DOHH2 (cell line): Measurements from ENCODE around the gene TSPAN17.

ENCODE experiments used
- H3F3A ChIP-seq: fragments of 200-600 bp; sonication (generic), shearing (Covaris generic); 2 replicates; pipeline ENCODE4 v1.6.0; 2016; ENCODE audit warnings: antibody characterized with exemption, mild to moderate bottlenecking; ENCODE audit not compliant: control insufficient read depth, insufficient read depth
- H3K27ac ChIP-seq: fragments of 200-600 bp; sonication (generic); 2 replicates; pipeline ENCODE4 v1.5.1; 2014; ENCODE audit warnings: low read depth, mild to moderate bottlenecking, low read length, moderate library complexity
- H3K27me3 ChIP-seq: fragments of 200-600 bp; sonication (generic); 2 replicates; pipeline ENCODE4 v1.6.1; 2014; ENCODE audit warnings: mild to moderate bottlenecking, low read length, mixed read lengths; ENCODE audit not compliant: control insufficient read depth
- H3K36me3 ChIP-seq: fragments of 200-600 bp; sonication (generic); 2 replicates; pipeline ENCODE4 v1.6.1; 2014; ENCODE audit warnings: mild to moderate bottlenecking, low read length, moderate library complexity, mixed read lengths; ENCODE audit not compliant: control insufficient read depth
- H3K4me1 ChIP-seq: fragments of 200-600 bp; sonication (generic); 2 replicates; pipeline ENCODE4 v1.6.1; 2014; ENCODE audit warnings: mild to moderate bottlenecking, low read length, mixed read lengths; ENCODE audit not compliant: control insufficient read depth
- H3K4me2 ChIP-seq: fragments of 200-600 bp; sonication (generic); 2 replicates; pipeline ENCODE4 v1.6.0; 2014; ENCODE audit warnings: mild to moderate bottlenecking, low read length, moderate library complexity
- H3K4me3 ChIP-seq: fragments of 200-600 bp; sonication (generic); 2 replicates; pipeline ENCODE4 v1.5.1; 2014; ENCODE audit warnings: mild to moderate bottlenecking, low read length, mixed read lengths
- H3K79me2 ChIP-seq: fragments of 200-600 bp; sonication (generic); 2 replicates; pipeline ENCODE4 v1.6.1; 2014; ENCODE audit warnings: mild to moderate bottlenecking, low read length, mixed read lengths; ENCODE audit not compliant: control insufficient read depth
- H3K9me2 ChIP-seq: fragments of 200-600 bp; sonication (generic); replicated peaks from 2 replicates; pipeline ENCODE4 v1.6.1; 2014; ENCODE audit warnings: mild to moderate bottlenecking, low read length, mixed read lengths; ENCODE audit not compliant: control insufficient read depth
- H3K9me3 ChIP-seq: fragments of 200-600 bp; sonication (generic); 2 replicates; pipeline ENCODE4 v1.6.1; 2014; ENCODE audit warnings: antibody characterized with exemption, low read length, mixed read lengths; ENCODE audit not compliant: control insufficient read depth, insufficient read depth
- H4K20me1 ChIP-seq: fragments of 200-600 bp; sonication (generic); 2 replicates; pipeline ENCODE4 v1.6.0; 2014; ENCODE audit warnings: low read depth, mild to moderate bottlenecking, antibody characterized with exemption, low read length, moderate library complexity; ENCODE audit not compliant: control insufficient read depth, insufficient read depth
- EZH2phosphoT487 ChIP-seq: fragments of 200-600 bp; sonication (generic); IDR thresholded peaks from 2 replicates; pipeline ENCODE4 v1.6.1; 2017; ENCODE audit warnings: borderline replicate concordance, mild to moderate bottlenecking, antibody characterized with exemption, low read length, moderate library complexity, mixed read lengths
- TF ChIP-seq, protein P1 (sequence below): fragments of 200-600 bp; sonication (generic); IDR thresholded peaks from one replicate; pipeline ENCODE4 v1.5.1; 2014; ENCODE audit warnings: antibody characterized with exemption, mild to moderate bottlenecking, low read depth, low read length; ENCODE audit not compliant: poor library complexity, severe bottlenecking

Gene TSPAN17

DNA sequence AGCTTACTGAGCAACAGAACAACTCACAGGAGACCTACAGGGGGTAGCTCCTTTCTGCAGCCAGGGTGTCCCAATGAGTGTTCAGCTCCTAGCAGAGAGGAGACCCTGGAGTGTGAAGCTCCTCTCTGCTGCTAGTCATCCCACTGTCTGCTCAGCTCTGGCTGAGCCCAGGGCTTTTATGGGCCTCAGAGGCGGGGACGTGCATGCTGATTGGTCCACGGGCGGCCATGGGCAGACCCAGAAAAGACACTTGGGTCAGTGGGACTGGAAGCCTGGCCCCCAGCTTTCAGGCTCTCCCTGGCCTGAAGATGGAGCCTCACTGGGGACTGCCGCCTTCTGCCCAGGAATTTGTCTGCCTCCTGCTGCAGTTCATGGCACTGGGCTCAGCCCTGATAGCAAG lies 40.6 kb downstream of the TSPAN17 start:
- Histone ChIP-seq H3F3A (no peaks in the 10 kb centered on the region), H3K9me2 (no peaks in the 10 kb centered on the region), H4K20me1 (no peaks in the 10 kb centered on the region), H3K79me2 (no peaks in the 10 kb centered on the region), H3K4me3 (no peak overlapping the region), H3K9me3 (peaks cover 5% of the 10 kb centered on the region; the same call in 1 of the 2 replicates), H3K4me1 (no peaks in the 10 kb centered on the region), H3K27me3 (peaks cover 34% of the 10 kb centered on the region), H3K36me3 (no peaks in the 10 kb centered on the region), H3K4me2 (no peak overlapping the region), H3K27ac (no peak overlapping the region)
- TF ChIP-seq, protein P1, sequence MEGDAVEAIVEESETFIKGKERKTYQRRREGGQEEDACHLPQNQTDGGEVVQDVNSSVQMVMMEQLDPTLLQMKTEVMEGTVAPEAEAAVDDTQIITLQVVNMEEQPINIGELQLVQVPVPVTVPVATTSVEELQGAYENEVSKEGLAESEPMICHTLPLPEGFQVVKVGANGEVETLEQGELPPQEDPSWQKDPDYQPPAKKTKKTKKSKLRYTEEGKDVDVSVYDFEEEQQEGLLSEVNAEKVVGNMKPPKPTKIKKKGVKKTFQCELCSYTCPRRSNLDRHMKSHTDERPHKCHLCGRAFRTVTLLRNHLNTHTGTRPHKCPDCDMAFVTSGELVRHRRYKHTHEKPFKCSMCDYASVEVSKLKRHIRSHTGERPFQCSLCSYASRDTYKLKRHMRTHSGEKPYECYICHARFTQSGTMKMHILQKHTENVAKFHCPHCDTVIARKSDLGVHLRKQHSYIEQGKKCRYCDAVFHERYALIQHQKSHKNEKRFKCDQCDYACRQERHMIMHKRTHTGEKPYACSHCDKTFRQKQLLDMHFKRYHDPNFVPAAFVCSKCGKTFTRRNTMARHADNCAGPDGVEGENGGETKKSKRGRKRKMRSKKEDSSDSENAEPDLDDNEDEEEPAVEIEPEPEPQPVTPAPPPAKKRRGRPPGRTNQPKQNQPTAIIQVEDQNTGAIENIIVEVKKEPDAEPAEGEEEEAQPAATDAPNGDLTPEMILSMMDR, result no peak
- no peak for TF ChIP-seq EZH2phosphoT487

DNA sequence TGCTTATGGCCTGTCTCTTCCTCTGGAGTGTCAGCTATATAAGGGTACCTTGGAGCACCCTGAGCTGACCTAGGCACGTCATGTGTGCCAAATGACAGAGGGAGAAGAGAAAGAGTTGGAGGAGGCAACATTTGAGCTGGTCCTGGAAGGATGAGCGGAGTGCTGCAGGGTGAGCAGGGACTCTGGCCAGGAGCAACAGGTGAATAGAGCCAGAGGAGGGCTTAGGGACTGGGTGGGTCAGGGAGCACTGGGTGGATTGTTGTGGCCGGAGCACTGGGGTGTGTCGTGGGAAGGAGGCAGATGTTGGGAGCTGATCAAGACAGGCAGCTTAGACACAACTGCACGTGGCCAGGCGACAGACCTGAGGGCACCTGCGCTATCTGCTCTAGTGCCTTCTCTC lies 43.6 kb downstream of the TSPAN17 start:
- H3K4me2 ChIP-seq, result no peak overlapping the region
- H3K4me1 ChIP-seq, result no peaks in the 10 kb centered on the region
- no peak overlapping the region for H3K27ac ChIP-seq
- H3K79me2 ChIP-seq, result no peaks in the 10 kb centered on the region
- no peak overlapping the region for H3K4me3 ChIP-seq
- no peaks in the 10 kb centered on the region for H3K9me2 ChIP-seq
- TF ChIP-seq EZH2phosphoT487, result no peak
- H3K9me3 ChIP-seq, result peaks cover 5% of the 10 kb centered on the region; the same call in 1 of the 2 replicates
- H4K20me1 ChIP-seq, result no peaks in the 10 kb centered on the region
- no peaks in the 10 kb centered on the region for H3K36me3 ChIP-seq
- no peaks in the 10 kb centered on the region for H3F3A ChIP-seq
- peaks cover 39% of the 10 kb centered on the region for H3K27me3 ChIP-seq

DNA sequence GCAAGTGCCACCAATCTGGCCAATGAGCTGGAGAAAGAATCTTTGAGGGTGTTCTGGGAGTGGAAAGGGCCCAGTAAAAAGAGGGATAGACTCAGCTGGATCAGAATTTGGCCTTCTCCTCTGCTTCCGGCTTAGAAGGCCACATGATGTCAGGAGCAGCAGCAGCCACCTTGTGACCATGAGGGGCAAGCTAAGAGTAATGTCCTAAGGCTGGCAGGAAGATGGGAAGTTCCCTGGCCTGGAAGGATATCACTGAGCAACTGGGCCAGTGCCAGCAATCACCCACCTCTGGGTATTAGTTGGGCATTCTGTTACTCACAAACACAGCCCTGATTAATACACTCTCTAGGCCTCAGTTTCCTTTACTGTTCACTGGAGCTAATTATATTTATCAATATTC lies 44.2 kb downstream of the TSPAN17 start:
- Histone ChIP-seq H3K9me2 (no peaks in the 10 kb centered on the region), H3K4me2 (no peak overlapping the region), H3F3A (no peaks in the 10 kb centered on the region), H3K27me3 (peaks cover 43% of the 10 kb centered on the region), H3K9me3 (peaks cover 5% of the 10 kb centered on the region; the same call in 1 of the 2 replicates), H3K4me1 (no peaks in the 10 kb centered on the region), H3K79me2 (no peaks in the 10 kb centered on the region), H4K20me1 (no peaks in the 10 kb centered on the region), H3K36me3 (no peaks in the 10 kb centered on the region), H3K4me3 (no peak overlapping the region), H3K27ac (no peak overlapping the region)
- no peak for TF ChIP-seq EZH2phosphoT487
- TF ChIP-seq, protein P1, result no peak

DNA sequence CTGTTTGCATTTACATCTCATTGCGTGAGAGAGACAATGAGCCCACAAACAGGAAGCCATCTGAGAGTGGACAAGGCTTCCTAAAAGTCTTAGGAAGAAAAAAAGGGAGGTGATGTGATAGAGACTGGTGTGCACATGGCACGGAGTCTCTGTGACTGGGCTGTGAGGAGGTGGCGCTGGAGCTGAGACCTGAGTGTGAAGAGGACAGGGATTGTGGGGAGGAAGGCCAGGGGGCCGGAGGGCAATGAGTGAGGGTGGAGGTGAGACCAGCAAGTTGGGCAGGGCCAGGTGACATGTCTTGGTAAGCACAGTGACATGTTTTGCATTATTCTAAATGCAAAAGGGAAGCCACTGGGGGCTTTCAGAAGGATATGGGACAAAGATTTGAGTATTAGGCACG lies 45.0 kb downstream of the TSPAN17 start:
- Histone ChIP-seq H4K20me1 (no peaks in the 10 kb centered on the region), H3K4me1 (no peaks in the 10 kb centered on the region), H3K79me2 (no peaks in the 10 kb centered on the region), H3K9me3 (peaks cover 5% of the 10 kb centered on the region; the same call in 1 of the 2 replicates), H3K27me3 (peaks cover 48% of the 10 kb centered on the region), H3K4me3 (no peak overlapping the region), H3K4me2 (no peak overlapping the region), H3K9me2 (no peaks in the 10 kb centered on the region), H3F3A (no peaks in the 10 kb centered on the region), H3K27ac (no peak overlapping the region), H3K36me3 (no peaks in the 10 kb centered on the region)
- TF ChIP-seq, protein P1, result no peak
- TF ChIP-seq EZH2phosphoT487, result no peak
